ENCODE data around the gene LMOD3.

Gene LMOD3

DNA sequence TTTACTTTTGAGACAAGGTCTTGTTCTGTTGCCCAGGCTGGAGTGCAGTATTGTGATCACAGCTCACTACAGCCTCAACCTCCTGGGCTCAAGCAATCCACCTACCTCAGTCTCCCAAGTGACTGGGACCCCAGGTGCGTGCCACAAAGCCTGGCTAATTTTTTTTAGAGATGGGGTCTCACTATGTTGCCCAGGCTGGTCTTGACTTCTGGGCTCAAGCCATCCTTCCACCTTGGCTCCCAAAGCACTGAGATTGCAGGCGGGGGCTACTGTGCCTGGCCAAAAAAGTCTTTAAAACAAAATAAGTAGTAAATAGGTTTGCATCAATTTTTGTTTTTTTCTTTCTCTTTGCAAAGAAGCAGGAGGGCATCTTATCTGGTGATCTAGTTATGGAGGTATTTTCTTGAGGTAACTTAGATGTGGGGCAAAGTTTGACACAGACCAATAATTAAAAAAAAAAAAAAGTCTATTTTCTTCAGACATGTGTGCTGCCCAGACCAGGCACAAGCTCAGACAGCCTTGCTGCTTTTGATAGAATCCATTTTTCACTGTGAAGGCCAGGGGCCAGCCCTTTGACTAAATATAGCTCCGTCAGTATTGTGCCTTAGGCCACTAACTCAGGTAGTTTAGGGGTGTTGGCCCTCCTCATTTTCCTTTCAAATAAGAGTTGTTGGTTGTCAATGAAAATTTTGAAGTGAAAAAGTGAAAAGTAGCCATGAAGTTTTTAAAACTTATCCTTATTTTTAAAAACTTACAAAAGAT is 35.2 kb downstream of the LMOD3 start:
- ChIA-PET CTCF (interaction anchor here (0.7 kb wide), 1 partner anchor 216 kb away, joined by 5 read pairs; no protein-coding TSS in a partner anchor), POLR2A (interaction anchor here (0.5 to 1.1 kb wide), 2 partner anchors 19 kb away, joined by 3 read pairs; no protein-coding TSS in a partner anchor)
- no peak for TF ChIP-seq TARDBP (IDR thresholded peaks at IDR 0.05)
- no peak for TF ChIP-seq SP1 (IDR thresholded peaks at IDR 0.05)
- no peak for TF ChIP-seq FOXA1 (IDR thresholded peaks at IDR 0.05)
- TF ChIP-seq ELF4 (IDR thresholded peaks at IDR 0.05) = no peak
- no peak for TF ChIP-seq LEF1 (IDR thresholded peaks at IDR 0.05; ENCODE audit: borderline replicate concordance)
- TF ChIP-seq ARNT (IDR thresholded peaks at IDR 0.05) = no peak
- no peak for DNase-seq (ENCODE audit: extremely low spot score)

DNA sequence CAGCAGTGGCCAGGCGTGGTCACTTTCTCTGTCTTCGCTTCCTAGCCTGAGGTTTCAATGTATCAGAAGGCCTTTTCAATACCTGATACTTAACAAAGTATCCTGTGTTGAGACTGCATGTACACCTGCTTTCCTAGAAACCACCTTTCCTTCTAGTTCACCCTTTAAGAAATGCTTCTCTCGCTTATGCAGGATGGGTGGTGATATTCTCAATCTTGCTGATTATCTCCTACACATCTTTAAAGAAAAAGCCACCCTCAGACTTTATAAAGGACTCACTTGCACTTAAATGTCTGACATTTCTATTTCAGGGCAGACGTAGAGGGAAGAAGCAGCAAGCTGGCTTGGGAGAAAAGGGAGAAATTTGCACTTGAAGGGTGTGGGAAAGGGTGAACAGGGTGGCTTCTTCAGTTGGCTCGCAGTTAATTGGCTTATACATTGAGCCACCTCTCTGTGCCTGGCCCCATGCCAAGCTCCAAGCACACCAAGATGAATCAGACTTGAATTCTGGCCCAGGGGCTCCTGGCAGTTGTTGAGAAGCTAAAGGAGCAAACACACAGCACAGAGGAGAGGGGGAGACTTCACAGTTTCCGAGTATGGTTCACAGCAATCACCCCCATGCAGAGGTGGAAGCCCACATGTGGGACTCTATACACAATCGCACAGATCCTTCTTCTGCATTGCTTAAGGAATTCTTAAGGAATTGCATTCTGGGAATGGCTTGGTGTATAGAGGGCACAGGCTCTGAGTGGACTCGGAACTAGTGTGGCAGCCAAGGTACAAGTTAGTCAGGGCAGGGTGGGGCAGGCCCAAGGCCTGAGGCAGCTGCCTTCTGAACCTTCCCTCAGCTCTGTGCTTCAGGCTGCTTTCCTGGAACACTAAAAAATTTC is 36.3 kb downstream of the LMOD3 start:
- ChIA-PET CTCF (interaction anchor here (0.6 kb wide), 1 partner anchor 1896 kb away, joined by 5 read pairs; no protein-coding TSS in a partner anchor), POLR2A (interaction anchor here (1.1 to 2.6 kb wide), 3 partner anchors 13 to 34 kb away, joined by 3 to 7 read pairs (median 3); partner anchors contain the start of gene TMF1)
- DNase-seq (ENCODE audit: extremely low spot score) = peak; percentile 22
- TF ChIP-seq ZNF384 (IDR thresholded peaks at IDR 0.05) (no peak), L3MBTL2 (conservative IDR thresholded peaks at IDR 0.05) (no peak), TARDBP (IDR thresholded peaks at IDR 0.05) (no peak), HDGF (IDR thresholded peaks at IDR 0.05; ENCODE audit: borderline replicate concordance) (0 out of 2 replicates have a peak, but pooled peaks have one; percentile 40)

DNA sequence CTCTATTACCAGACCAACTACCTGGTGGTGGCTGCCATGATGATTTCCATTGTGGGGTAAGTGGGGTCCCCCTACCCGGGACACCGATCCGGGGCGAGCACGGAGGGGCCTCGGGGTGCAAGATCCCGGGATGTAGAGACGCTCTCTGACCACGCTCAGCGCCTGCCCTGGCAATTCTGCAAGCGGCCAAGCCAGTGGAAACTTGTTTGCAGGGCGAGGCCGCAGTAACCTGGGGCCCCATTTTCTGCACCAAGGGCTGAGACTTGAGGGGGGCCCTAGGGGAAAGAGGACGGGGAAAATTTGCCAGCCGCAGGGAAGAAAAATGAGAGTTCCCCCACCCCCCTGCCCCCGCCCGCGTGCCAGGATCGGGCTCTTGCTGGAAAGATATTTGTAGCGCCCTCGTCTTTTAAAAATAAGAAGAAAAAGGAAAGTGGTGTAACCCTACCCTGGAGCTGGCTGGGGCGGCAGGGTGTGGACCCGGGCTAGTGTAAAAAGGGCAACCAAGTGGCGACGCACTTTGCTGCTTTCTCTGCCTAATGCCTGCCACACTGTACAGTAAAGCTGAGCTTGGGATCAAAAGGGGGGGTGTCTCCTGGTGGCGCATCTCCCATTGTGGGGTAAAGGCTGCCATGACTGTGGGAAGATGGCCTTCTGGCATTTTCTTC is 37.1 kb downstream of the LMOD3 start:
- TF ChIP-seq ZNF384 (IDR thresholded peaks at IDR 0.05) (no peak), L3MBTL2 (conservative IDR thresholded peaks at IDR 0.05) (peak; percentile 22; the same call in 1 of the 2 replicates)
- DNase-seq (ENCODE audit: extremely low spot score) = no peak
- POLR2A ChIA-PET = interaction anchor here (1.1 to 2.6 kb wide), 2 partner anchors 8 to 33 kb away, joined by 4 to 7 read pairs; partner anchors contain the start of gene TMF1
- CTCF ChIA-PET = no interaction called here

DNA sequence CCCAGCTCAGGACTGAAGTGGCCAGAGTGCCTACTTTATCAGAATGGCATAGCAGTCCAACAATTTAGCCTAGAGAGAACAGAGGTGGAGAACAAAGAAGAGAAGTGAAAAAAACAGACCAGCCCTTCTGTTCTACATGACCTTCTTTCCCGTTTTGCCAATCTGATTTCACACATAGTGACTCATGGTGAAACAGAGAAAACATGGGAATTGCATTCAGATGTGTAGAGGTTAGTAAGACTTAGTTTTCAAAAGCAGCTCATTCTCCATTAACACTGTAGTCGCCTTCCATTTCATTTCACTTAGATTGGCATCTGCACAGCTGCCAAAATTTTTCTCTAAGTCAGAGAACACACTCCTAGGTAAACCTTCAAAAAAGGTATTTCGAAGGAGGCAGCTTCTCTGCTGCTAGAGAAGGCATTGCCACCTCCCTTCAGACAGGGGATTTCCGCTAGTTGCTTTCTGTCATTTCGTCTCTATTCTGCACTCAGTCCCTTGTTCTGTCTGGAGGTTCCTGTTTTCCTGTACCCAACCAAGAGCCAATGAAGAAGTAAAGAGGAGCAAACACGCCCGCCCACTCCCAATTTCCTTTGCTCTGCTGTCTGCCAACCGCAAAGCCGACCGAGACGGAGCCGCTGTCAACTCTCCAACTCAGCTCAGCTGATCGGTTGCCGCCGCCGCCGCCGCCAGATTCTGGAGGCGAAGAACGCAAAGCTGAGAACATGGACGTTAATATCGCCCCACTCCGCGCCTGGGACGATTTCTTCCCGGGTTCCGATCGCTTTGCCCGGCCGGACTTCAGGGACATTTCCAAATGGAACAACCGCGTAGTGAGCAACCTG is 37.8 kb downstream of the LMOD3 start, which contains the start of gene ARL6IP5:
Gene ARL6IP5, plus strand, starts transcription at position 612 of the 842 bp plus-strand sequence. Its CDS starts 111 bp downstream, at position 723.
- POLR2A ChIA-PET = interaction anchor here (1.1 to 2.6 kb wide), 2 partner anchors 9 to 32 kb away, joined by 4 to 7 read pairs; partner anchors contain the start of gene TMF1
- peak; percentile 82 for DNase-seq (ENCODE audit: extremely low spot score)
- CTCF ChIA-PET = interaction anchor here (0.5 to 0.6 kb wide), 2 partner anchors 16 to 581 kb away, joined by 3 read pairs; no protein-coding TSS in a partner anchor

DNA sequence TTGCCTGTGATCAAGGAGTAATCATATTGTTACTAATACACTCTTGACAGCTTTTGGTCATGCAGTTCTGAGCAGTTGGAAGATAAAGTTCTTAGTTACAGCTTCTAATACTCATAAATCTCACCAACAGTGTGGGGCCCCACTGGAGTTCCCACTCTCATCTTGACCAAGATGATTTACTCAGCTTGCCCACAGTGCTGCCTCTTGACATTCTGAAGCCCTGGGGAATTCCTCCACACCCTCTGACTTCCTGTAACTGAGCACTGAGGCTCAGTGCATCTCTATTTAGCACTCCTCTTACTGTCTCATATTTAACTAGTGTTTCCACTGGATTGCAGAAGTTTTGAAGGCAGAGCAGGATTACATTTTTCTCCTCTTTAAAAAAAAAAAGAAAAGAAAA is 39.6 kb downstream of the LMOD3 start:
- CTCF ChIA-PET = no interaction called here
- POLR2A ChIA-PET = no interaction called here
- DNase-seq (ENCODE audit: extremely low spot score) = no peak
- TF ChIP-seq, protein P1, sequence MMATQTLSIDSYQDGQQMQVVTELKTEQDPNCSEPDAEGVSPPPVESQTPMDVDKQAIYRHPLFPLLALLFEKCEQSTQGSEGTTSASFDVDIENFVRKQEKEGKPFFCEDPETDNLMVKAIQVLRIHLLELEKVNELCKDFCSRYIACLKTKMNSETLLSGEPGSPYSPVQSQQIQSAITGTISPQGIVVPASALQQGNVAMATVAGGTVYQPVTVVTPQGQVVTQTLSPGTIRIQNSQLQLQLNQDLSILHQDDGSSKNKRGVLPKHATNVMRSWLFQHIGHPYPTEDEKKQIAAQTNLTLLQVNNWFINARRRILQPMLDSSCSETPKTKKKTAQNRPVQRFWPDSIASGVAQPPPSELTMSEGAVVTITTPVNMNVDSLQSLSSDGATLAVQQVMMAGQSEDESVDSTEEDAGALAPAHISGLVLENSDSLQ (IDR thresholded peaks at IDR 0.05) = peak; percentile 78
- TF ChIP-seq ELF4 (IDR thresholded peaks at IDR 0.05) = no peak
- peak; percentile 33; the same call in 1 of the 2 replicates for TF ChIP-seq CTBP1 (IDR thresholded peaks at IDR 0.05; ENCODE audit: borderline replicate concordance)

More for the DNA sequence above, 37.8 kb downstream of the LMOD3 start, which contains the start of gene ARL6IP5:
- TF ChIP-seq FOXA1 (IDR thresholded peaks at IDR 0.05) = no peak
- TF ChIP-seq, protein P1 (IDR thresholded peaks at IDR 0.05) = peak; percentile 77

DNA sequence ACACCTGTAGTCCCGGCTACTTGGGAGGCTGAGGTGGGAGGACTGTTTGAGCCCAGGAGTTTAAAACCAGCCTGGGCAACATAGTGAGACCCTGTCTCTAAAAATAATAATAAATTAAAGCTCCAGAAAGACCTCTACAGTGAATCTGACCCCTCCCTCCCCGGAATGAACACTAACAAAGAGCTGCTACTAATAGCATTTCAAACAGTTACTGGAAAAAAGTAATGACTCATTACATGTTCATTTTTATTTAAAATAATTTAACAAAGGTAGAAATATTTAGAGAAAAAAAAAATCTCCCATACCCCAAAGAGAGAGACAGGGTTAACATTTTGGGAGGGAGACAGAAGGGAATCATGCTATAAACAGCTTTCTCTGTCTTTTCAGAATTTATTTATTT is 40.0 kb downstream of the LMOD3 start:
- TF ChIP-seq HDGF (IDR thresholded peaks at IDR 0.05; ENCODE audit: borderline replicate concordance) (no peak), ELF4 (IDR thresholded peaks at IDR 0.05) (no peak), ZNF384 (IDR thresholded peaks at IDR 0.05) (no peak), TARDBP (IDR thresholded peaks at IDR 0.05) (no peak), LEF1 (IDR thresholded peaks at IDR 0.05; ENCODE audit: borderline replicate concordance) (no peak), ARNT (IDR thresholded peaks at IDR 0.05) (no peak), NFRKB (IDR thresholded peaks at IDR 0.05) (no peak), L3MBTL2 (conservative IDR thresholded peaks at IDR 0.05) (no peak), FOXA1 (IDR thresholded peaks at IDR 0.05) (no peak), SUZ12 (IDR thresholded peaks at IDR 0.05) (no peak), BHLHE40 (IDR thresholded peaks at IDR 0.05; ENCODE audit: borderline replicate concordance) (no peak), FOXK2 (IDR thresholded peaks at IDR 0.05) (no peak), FOXM1 (IDR thresholded peaks at IDR 0.05; ENCODE audit: borderline replicate concordance) (no peak), SP1 (IDR thresholded peaks at IDR 0.05) (no peak), CTBP1 (IDR thresholded peaks at IDR 0.05; ENCODE audit: borderline replicate concordance) (no peak)
- TF ChIP-seq, protein P1 (IDR thresholded peaks at IDR 0.05) = no peak
- no peak for DNase-seq (ENCODE audit: extremely low spot score)
- CTCF ChIA-PET = no interaction called here
- POLR2A ChIA-PET = no interaction called here
